DOHH2 (cell line): ENCODE data around the gene CCDC71L.

Experiments used
- H3F3A ChIP-seq: fragments of 200-600 bp; sonication (generic), shearing (Covaris generic); 2 replicates; pipeline ENCODE4 v1.6.0; 2016; ENCODE audit warnings: antibody characterized with exemption, mild to moderate bottlenecking; ENCODE audit not compliant: control insufficient read depth, insufficient read depth
- H3K27ac ChIP-seq: fragments of 200-600 bp; sonication (generic); 2 replicates; pipeline ENCODE4 v1.5.1; 2014; ENCODE audit warnings: low read depth, mild to moderate bottlenecking, low read length, moderate library complexity
- H3K27me3 ChIP-seq: fragments of 200-600 bp; sonication (generic); 2 replicates; pipeline ENCODE4 v1.6.1; 2014; ENCODE audit warnings: mild to moderate bottlenecking, low read length, mixed read lengths; ENCODE audit not compliant: control insufficient read depth
- H3K36me3 ChIP-seq: fragments of 200-600 bp; sonication (generic); 2 replicates; pipeline ENCODE4 v1.6.1; 2014; ENCODE audit warnings: mild to moderate bottlenecking, low read length, moderate library complexity, mixed read lengths; ENCODE audit not compliant: control insufficient read depth
- H3K4me1 ChIP-seq: fragments of 200-600 bp; sonication (generic); 2 replicates; pipeline ENCODE4 v1.6.1; 2014; ENCODE audit warnings: mild to moderate bottlenecking, low read length, mixed read lengths; ENCODE audit not compliant: control insufficient read depth
- H3K4me2 ChIP-seq: fragments of 200-600 bp; sonication (generic); 2 replicates; pipeline ENCODE4 v1.6.0; 2014; ENCODE audit warnings: mild to moderate bottlenecking, low read length, moderate library complexity
- H3K4me3 ChIP-seq: fragments of 200-600 bp; sonication (generic); 2 replicates; pipeline ENCODE4 v1.5.1; 2014; ENCODE audit warnings: mild to moderate bottlenecking, low read length, mixed read lengths
- H3K79me2 ChIP-seq: fragments of 200-600 bp; sonication (generic); 2 replicates; pipeline ENCODE4 v1.6.1; 2014; ENCODE audit warnings: mild to moderate bottlenecking, low read length, mixed read lengths; ENCODE audit not compliant: control insufficient read depth
- H3K9me2 ChIP-seq: fragments of 200-600 bp; sonication (generic); replicated peaks from 2 replicates; pipeline ENCODE4 v1.6.1; 2014; ENCODE audit warnings: mild to moderate bottlenecking, low read length, mixed read lengths; ENCODE audit not compliant: control insufficient read depth
- H3K9me3 ChIP-seq: fragments of 200-600 bp; sonication (generic); 2 replicates; pipeline ENCODE4 v1.6.1; 2014; ENCODE audit warnings: antibody characterized with exemption, low read length, mixed read lengths; ENCODE audit not compliant: control insufficient read depth, insufficient read depth
- H4K20me1 ChIP-seq: fragments of 200-600 bp; sonication (generic); 2 replicates; pipeline ENCODE4 v1.6.0; 2014; ENCODE audit warnings: low read depth, mild to moderate bottlenecking, antibody characterized with exemption, low read length, moderate library complexity; ENCODE audit not compliant: control insufficient read depth, insufficient read depth
- CTCF ChIP-seq: fragments of 200-600 bp; sonication (generic); IDR thresholded peaks from one replicate; pipeline ENCODE4 v1.5.1; 2014; ENCODE audit warnings: antibody characterized with exemption, mild to moderate bottlenecking, low read depth, low read length; ENCODE audit not compliant: poor library complexity, severe bottlenecking
- EZH2phosphoT487 ChIP-seq: fragments of 200-600 bp; sonication (generic); IDR thresholded peaks from 2 replicates; pipeline ENCODE4 v1.6.1; 2017; ENCODE audit warnings: borderline replicate concordance, mild to moderate bottlenecking, antibody characterized with exemption, low read length, moderate library complexity, mixed read lengths

CCDC71L gene

GRCh38 chr7:106626376-106627164 lies 34.4 kb downstream of the CCDC71L start:
- Histone ChIP-seq H3K36me3 (no peaks in the 10 kb centered on the region), H3K9me2 (no peaks in the 10 kb centered on the region), H3F3A (no peaks in the 10 kb centered on the region), H4K20me1 (no peaks in the 10 kb centered on the region), H3K9me3 (peaks cover 3% of the 10 kb centered on the region; the same call in 1 of the 2 replicates), H3K4me1 (no peaks in the 10 kb centered on the region), H3K4me2 (no peak overlapping the region), H3K27ac (no peak overlapping the region), H3K79me2 (no peaks in the 10 kb centered on the region), H3K4me3 (no peak overlapping the region), H3K27me3 (peaks cover 8% of the 10 kb centered on the region; the same call in 1 of the 2 replicates)
- TF ChIP-seq CTCF (no peak), EZH2phosphoT487 (no peak)

- TF ChIP-seq EZH2phosphoT487 = no peak
- TF ChIP-seq CTCF = no peak
- no peak overlapping the region for H3K4me2 ChIP-seq
- no peaks in the 10 kb centered on the region for H4K20me1 ChIP-seq
- peaks cover 8% of the 10 kb centered on the region; the same call in 1 of the 2 replicates for H3K27me3 ChIP-seq
- no peaks in the 10 kb centered on the region for H3K9me2 ChIP-seq
- no peaks in the 10 kb centered on the region for H3K4me1 ChIP-seq
- peaks cover 3% of the 10 kb centered on the region; the same call in 1 of the 2 replicates for H3K9me3 ChIP-seq
- H3K27ac ChIP-seq = no peak overlapping the region
- no peaks in the 10 kb centered on the region for H3F3A ChIP-seq
- H3K4me3 ChIP-seq = no peak overlapping the region
- no peaks in the 10 kb centered on the region for H3K79me2 ChIP-seq
- H3K36me3 ChIP-seq = no peaks in the 10 kb centered on the region
Observed at GRCh38 chr7:106625678-106626301, 35.2 kb downstream of the CCDC71L start.

- Histone ChIP-seq H3K27me3 (0 out of 2 replicates have a peak, but pooled peaks cover 10% of the 10 kb centered on the region), H3K4me1 (no peaks in the 10 kb centered on the region), H3K27ac (no peak overlapping the region), H4K20me1 (no peaks in the 10 kb centered on the region), H3F3A (no peaks in the 10 kb centered on the region), H3K9me3 (peaks cover 3% of the 10 kb centered on the region; the same call in 1 of the 2 replicates), H3K4me3 (no peak overlapping the region), H3K79me2 (no peaks in the 10 kb centered on the region), H3K4me2 (no peak overlapping the region), H3K9me2 (no peaks in the 10 kb centered on the region), H3K36me3 (no peaks in the 10 kb centered on the region)
- TF ChIP-seq CTCF = no peak
- no peak for TF ChIP-seq EZH2phosphoT487
Observed at GRCh38 chr7:106623853-106624252, 37.1 kb downstream of the CCDC71L start.
